Loucy (cell line): Measurements from ENCODE around the gene ZNF581.

Source experiments
- H2AFZ ChIP-seq: fragments of 200-600 bp; sonication (generic); 2 replicates; pipeline ENCODE4 v1.6.0; 2016; ENCODE audit warnings: antibody characterized with exemption, mild to moderate bottlenecking, low read length, moderate library complexity
- H3F3A ChIP-seq: fragments of 200-600 bp; 2 replicates; pipeline ENCODE4 v1.6.0; 2016; ENCODE audit warnings: antibody characterized with exemption, low read depth, mild to moderate bottlenecking
- H3K27me3 ChIP-seq: fragments of 200-600 bp; sonication (generic); 2 replicates; pipeline ENCODE4 v1.6.1; 2014; ENCODE audit warnings: low read length, mild to moderate bottlenecking; ENCODE audit not compliant: insufficient read depth, poor library complexity, severe bottlenecking
- H3K36me3 ChIP-seq: fragments of 200-600 bp; sonication (generic); 2 replicates; pipeline ENCODE4 v1.6.1; 2016; ENCODE audit warnings: low read length; ENCODE audit not compliant: insufficient read depth
- H3K4me1 ChIP-seq: fragments of 200-600 bp; sonication (generic); 2 replicates; pipeline ENCODE4 v1.5.1; 2014; ENCODE audit warnings: low read length, mild to moderate bottlenecking; ENCODE audit not compliant: insufficient read depth, poor library complexity, severe bottlenecking
- H3K4me2 ChIP-seq: fragments of 200-600 bp; sonication (generic); 2 replicates; pipeline ENCODE4 v1.6.0; 2014; ENCODE audit warnings: antibody characterized with exemption, low read length, low read depth, mild to moderate bottlenecking; ENCODE audit not compliant: poor library complexity, severe bottlenecking
- H3K4me3 ChIP-seq: fragments of 200-600 bp; sonication (generic); 2 replicates; pipeline ENCODE4 v1.5.1; 2014; ENCODE audit warnings: low read length, mild to moderate bottlenecking, mixed read lengths; ENCODE audit not compliant: poor library complexity, severe bottlenecking
- H3K79me2 ChIP-seq: fragments of 200-600 bp; sonication (generic); 2 replicates; pipeline ENCODE4 v1.6.1; 2014; ENCODE audit warnings: low read length; ENCODE audit not compliant: insufficient read depth
- H3K9ac ChIP-seq: fragments of 200-600 bp; sonication (generic); 2 replicates; pipeline ENCODE4 v1.6.0; 2014; ENCODE audit warnings: mild to moderate bottlenecking, low read depth, low read length, moderate library complexity; ENCODE audit not compliant: poor library complexity, severe bottlenecking
- H3K9me2 ChIP-seq: fragments of 200-600 bp; sonication (generic); replicated peaks from 2 replicates; pipeline ENCODE4 v1.6.1; 2016; ENCODE audit warnings: low read depth, low read length, mixed read lengths
- H3K9me3 ChIP-seq: fragments of 200-600 bp; sonication (generic); 2 replicates; pipeline ENCODE4 v1.6.1; 2014; ENCODE audit warnings: mild to moderate bottlenecking, antibody characterized with exemption, low read length, low read depth; ENCODE audit not compliant: insufficient read depth
- H4K20me1 ChIP-seq: fragments of 200-600 bp; sonication (generic); 2 replicates; pipeline ENCODE4 v1.6.0; 2014; ENCODE audit warnings: antibody characterized with exemption, low read length, mild to moderate bottlenecking; ENCODE audit not compliant: insufficient read depth, poor library complexity, severe bottlenecking
- EZH2phosphoT487 ChIP-seq: fragments of 200-600 bp; IDR thresholded peaks from 2 replicates; pipeline ENCODE4 v1.6.1; 2018; ENCODE audit warnings: antibody characterized with exemption, mild to moderate bottlenecking, moderate library complexity, borderline replicate concordance
- TF ChIP-seq, protein P1 (sequence below): fragments of 200-600 bp; sonication (generic); conservative IDR thresholded peaks from 2 replicates; pipeline ENCODE4 v1.5.1; 2014; ENCODE audit warnings: mild to moderate bottlenecking, antibody characterized with exemption, low read length

The ZNF581 gene

GRCh38 chr19:55676889-55677505, 33.5 kb downstream of the ZNF581 start:
- H3K36me3 ChIP-seq, result peaks cover 87% of the 10 kb centered on the region
- H3K4me3 ChIP-seq, result peak overlapping the region; percentile 12

GRCh38 chr19:55677572-55678028, 34.2 kb downstream of the ZNF581 start:
- peaks cover 81% of the 10 kb centered on the region for H3K36me3 ChIP-seq
- no peak overlapping the region for H2AFZ ChIP-seq
- H3K9me3 ChIP-seq, result no peaks in the 10 kb centered on the region
- no peak overlapping the region for H3K9ac ChIP-seq
- peaks cover 54% of the 10 kb centered on the region for H4K20me1 ChIP-seq
- H3K4me3 ChIP-seq, result no peak overlapping the region
- TF ChIP-seq, protein P1, sequence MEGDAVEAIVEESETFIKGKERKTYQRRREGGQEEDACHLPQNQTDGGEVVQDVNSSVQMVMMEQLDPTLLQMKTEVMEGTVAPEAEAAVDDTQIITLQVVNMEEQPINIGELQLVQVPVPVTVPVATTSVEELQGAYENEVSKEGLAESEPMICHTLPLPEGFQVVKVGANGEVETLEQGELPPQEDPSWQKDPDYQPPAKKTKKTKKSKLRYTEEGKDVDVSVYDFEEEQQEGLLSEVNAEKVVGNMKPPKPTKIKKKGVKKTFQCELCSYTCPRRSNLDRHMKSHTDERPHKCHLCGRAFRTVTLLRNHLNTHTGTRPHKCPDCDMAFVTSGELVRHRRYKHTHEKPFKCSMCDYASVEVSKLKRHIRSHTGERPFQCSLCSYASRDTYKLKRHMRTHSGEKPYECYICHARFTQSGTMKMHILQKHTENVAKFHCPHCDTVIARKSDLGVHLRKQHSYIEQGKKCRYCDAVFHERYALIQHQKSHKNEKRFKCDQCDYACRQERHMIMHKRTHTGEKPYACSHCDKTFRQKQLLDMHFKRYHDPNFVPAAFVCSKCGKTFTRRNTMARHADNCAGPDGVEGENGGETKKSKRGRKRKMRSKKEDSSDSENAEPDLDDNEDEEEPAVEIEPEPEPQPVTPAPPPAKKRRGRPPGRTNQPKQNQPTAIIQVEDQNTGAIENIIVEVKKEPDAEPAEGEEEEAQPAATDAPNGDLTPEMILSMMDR, result no peak
- no peak for TF ChIP-seq EZH2phosphoT487
- H3F3A ChIP-seq, result peaks cover 5% of the 10 kb centered on the region; the same call in 1 of the 2 replicates
- H3K4me2 ChIP-seq, result no peak overlapping the region
- H3K79me2 ChIP-seq, result peaks cover 56% of the 10 kb centered on the region
- H3K27me3 ChIP-seq, result no peaks in the 10 kb centered on the region
- peaks cover 4% of the 10 kb centered on the region for H3K4me1 ChIP-seq
- H3K9me2 ChIP-seq, result no peaks in the 10 kb centered on the region

More at GRCh38 chr19:55676889-55677505, 33.5 kb downstream of the ZNF581 start:
- Histone ChIP-seq H3K9me2 (no peaks in the 10 kb centered on the region), H3K4me1 (peaks cover 4% of the 10 kb centered on the region), H4K20me1 (peaks cover 60% of the 10 kb centered on the region), H3K4me2 (peak overlapping the region; percentile 74), H3K27me3 (no peaks in the 10 kb centered on the region), H3K79me2 (peaks cover 62% of the 10 kb centered on the region), H3K9me3 (no peaks in the 10 kb centered on the region), H3K9ac (peak overlapping the region; percentile 80), H3F3A (peaks cover 5% of the 10 kb centered on the region; the same call in 1 of the 2 replicates), H2AFZ (no peak overlapping the region)
- TF ChIP-seq, protein P1, result no peak

- no peak overlapping the region for H3K9ac ChIP-seq
- H3K4me2 ChIP-seq, result no peak overlapping the region
Measured at GRCh38 chr19:55678121-55678671, 34.7 kb downstream of the ZNF581 start.

More at GRCh38 chr19:55678121-55678671, 34.7 kb downstream of the ZNF581 start:
- Histone ChIP-seq H3K36me3 (peaks cover 76% of the 10 kb centered on the region), H4K20me1 (peaks cover 48% of the 10 kb centered on the region), H3K9me2 (no peaks in the 10 kb centered on the region), H3K9me3 (no peaks in the 10 kb centered on the region), H3K4me1 (peaks cover 4% of the 10 kb centered on the region), H3K27me3 (no peaks in the 10 kb centered on the region), H3K79me2 (peaks cover 50% of the 10 kb centered on the region; the same call in 1 of the 2 replicates), H3K4me3 (no peak overlapping the region), H3F3A (peaks cover 5% of the 10 kb centered on the region; the same call in 1 of the 2 replicates), H2AFZ (no peak overlapping the region)
- no peak for TF ChIP-seq EZH2phosphoT487
